ENCODE results near the gene KCNJ15. TPM values are rescaled to one million over a fixed set of nuclear protein-coding genes. Genes with fewer than 3 reads are reported as not detected.

KCNJ15 gene
- total RNA-seq, 1 donor: 10.1 TPM

DNA sequence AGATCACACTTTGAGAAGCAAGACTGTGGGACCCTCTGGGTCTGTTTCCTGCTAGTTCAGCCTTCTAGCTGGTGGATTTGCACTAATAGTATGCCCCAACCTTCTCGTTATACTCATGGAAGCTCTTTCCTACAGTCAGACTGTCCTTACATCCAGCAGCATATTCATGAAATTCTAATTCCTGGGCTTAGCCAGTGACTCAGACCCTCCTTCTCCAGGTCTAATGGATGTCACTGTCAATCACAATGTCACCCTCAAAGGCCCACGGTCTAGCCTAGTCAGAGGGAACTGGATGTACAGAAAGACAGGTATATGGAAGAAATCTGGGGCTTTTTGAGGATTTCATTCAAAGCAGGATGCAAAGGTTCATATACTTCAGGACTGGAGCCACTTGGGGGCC is 72.4 kb downstream of the KCNJ15 start:
- Histone ChIP-seq H3K4me1 (ENCODE audit: insufficient read depth, low read length) (peaks cover 47% of the 10 kb centered on the region), H3K27me3 (ENCODE audit: insufficient read depth, low read length) (no peaks in the 10 kb centered on the region), H3K36me3 (ENCODE audit: insufficient read depth, low read length) (no peaks in the 10 kb centered on the region), H4K20me1 (ENCODE audit: insufficient read depth, low read length) (no peaks in the 10 kb centered on the region), H3K9me3 (ENCODE audit: low read depth, low read length) (no peaks in the 10 kb centered on the region), H3K4me2 (ENCODE audit: insufficient read depth, low read length) (no peak overlapping the region), H3K79me2 (ENCODE audit: insufficient read depth, low read length) (no peaks in the 10 kb centered on the region), H3K4me3 (ENCODE audit: insufficient read depth, low read length) (no peak overlapping the region), H3K27ac (ENCODE audit: low read depth, low read length) (no peak overlapping the region), H2AFZ (ENCODE audit: low read length) (no peak overlapping the region)
- DNase-seq (ENCODE audit: insufficient read length, low spot score, missing footprints): no peak
- TF ChIP-seq, protein P1, sequence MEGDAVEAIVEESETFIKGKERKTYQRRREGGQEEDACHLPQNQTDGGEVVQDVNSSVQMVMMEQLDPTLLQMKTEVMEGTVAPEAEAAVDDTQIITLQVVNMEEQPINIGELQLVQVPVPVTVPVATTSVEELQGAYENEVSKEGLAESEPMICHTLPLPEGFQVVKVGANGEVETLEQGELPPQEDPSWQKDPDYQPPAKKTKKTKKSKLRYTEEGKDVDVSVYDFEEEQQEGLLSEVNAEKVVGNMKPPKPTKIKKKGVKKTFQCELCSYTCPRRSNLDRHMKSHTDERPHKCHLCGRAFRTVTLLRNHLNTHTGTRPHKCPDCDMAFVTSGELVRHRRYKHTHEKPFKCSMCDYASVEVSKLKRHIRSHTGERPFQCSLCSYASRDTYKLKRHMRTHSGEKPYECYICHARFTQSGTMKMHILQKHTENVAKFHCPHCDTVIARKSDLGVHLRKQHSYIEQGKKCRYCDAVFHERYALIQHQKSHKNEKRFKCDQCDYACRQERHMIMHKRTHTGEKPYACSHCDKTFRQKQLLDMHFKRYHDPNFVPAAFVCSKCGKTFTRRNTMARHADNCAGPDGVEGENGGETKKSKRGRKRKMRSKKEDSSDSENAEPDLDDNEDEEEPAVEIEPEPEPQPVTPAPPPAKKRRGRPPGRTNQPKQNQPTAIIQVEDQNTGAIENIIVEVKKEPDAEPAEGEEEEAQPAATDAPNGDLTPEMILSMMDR (IDR thresholded peaks at IDR 0.05; ENCODE audit: extremely low read depth, low read depth, low read length): no peak

DNA sequence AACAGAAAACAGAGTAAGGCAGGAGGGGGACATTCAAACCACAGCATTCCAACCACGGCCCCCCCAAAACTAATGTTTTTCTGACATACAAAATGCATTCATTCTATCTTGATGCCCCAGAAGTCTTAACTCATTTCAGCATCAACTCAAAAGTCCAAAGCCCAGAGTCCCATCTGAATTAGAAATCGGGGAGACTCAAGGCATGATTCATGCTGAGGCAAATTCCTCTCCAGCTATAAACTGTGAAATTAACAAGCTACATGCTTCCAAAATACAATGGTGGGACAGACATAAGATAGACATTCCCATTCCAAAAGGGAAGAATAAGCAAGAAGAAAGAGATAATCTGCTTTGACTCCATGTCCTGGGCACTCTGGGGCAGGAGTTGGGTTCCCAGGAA is 73.9 kb downstream of the KCNJ15 start:
- Histone ChIP-seq H3K79me2 (ENCODE audit: insufficient read depth, low read length) (no peaks in the 10 kb centered on the region), H3K9me3 (ENCODE audit: low read depth, low read length) (no peaks in the 10 kb centered on the region), H3K27me3 (ENCODE audit: insufficient read depth, low read length) (no peaks in the 10 kb centered on the region), H3K4me3 (ENCODE audit: insufficient read depth, low read length) (no peak overlapping the region), H3K27ac (ENCODE audit: low read depth, low read length) (peak overlapping the region; percentile 21), H3K4me1 (ENCODE audit: insufficient read depth, low read length) (peaks cover 34% of the 10 kb centered on the region), H3K36me3 (ENCODE audit: insufficient read depth, low read length) (no peaks in the 10 kb centered on the region), H2AFZ (ENCODE audit: low read length) (no peak overlapping the region), H3K4me2 (ENCODE audit: insufficient read depth, low read length) (no peak overlapping the region), H4K20me1 (ENCODE audit: insufficient read depth, low read length) (no peaks in the 10 kb centered on the region)
- DNase-seq (ENCODE audit: insufficient read length, low spot score, missing footprints): peak; percentile 79
- TF ChIP-seq, protein P1 (IDR thresholded peaks at IDR 0.05; ENCODE audit: extremely low read depth, low read depth, low read length): no peak

DNA sequence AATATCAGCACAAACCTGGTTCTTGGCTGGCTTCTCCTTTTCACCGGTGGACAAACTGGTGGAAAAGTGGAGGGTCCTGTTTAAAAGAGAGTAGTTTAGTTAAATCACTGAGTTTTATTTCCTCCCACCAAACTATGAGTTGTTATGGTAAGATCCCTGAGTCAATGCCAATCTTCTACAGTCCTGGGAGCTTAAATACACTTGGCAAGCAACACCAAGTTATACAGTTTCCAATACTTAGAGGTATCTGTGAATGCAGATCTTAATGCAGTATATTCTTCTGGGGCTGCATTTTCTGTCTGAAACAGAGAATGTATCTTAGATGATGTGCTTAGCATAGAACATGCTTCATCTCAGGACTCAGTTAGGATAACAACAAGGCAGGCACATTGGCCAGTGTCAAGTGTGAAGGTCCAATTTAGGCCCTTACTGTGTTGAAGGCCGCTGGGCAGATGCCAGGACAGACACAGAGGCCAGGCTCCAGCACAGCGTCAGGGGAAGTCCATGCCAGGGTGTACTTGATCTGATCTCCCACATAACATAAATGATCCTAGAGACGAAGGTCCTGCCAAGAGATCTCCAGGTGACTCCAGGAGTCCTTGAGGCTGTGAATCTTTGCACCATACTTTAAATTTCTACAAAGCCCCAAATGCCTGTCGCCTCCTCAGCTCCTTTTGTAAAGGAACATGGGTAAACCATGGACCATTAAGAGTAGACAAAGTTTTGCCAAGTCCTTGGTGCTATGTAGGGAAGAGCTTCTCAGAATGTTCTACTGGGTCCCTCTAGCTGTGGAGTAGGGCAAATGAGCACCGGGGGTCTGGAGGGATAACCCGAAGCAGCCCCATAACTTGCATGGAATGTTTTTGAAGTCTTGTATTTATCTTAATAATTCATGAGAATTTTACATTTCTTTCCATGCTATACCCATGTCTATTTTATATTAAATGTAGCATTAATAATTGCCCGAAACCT is 76.8 kb downstream of the KCNJ15 start:
- peaks cover 18% of the 10 kb centered on the region for H3K4me1 ChIP-seq (ENCODE audit: insufficient read depth, low read length)

DNA sequence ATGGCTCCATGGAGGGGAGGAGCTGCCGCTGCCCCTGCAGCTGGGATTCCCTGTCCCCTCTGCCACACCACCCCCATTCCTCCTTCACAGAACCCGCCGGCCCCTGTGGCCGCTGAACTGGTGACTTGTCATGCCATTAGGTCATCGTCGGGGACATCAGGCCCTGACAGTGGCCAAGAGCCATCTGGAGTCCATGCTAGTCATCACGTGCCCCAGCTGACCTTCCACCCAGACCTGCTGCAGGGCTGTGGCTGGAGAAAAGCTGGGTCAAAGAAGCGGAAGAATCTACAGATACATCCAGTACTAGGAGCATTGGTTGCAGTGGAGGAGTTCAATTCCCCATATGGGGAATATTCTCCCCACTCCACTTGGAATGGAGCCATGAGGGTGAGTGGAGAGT is 78.1 kb downstream of the KCNJ15 start:
- peak; percentile 59 for DNase-seq (ENCODE audit: insufficient read length, low spot score, missing footprints)
- Histone ChIP-seq H3K27ac (ENCODE audit: low read depth, low read length) (no peak overlapping the region), H3K36me3 (ENCODE audit: insufficient read depth, low read length) (no peaks in the 10 kb centered on the region), H2AFZ (ENCODE audit: low read length) (no peak overlapping the region), H3K4me1 (ENCODE audit: insufficient read depth, low read length) (peaks cover 18% of the 10 kb centered on the region), H3K4me3 (ENCODE audit: insufficient read depth, low read length) (no peak overlapping the region), H3K4me2 (ENCODE audit: insufficient read depth, low read length) (no peak overlapping the region), H4K20me1 (ENCODE audit: insufficient read depth, low read length) (no peaks in the 10 kb centered on the region), H3K9me3 (ENCODE audit: low read depth, low read length) (no peaks in the 10 kb centered on the region), H3K79me2 (ENCODE audit: insufficient read depth, low read length) (no peaks in the 10 kb centered on the region), H3K27me3 (ENCODE audit: insufficient read depth, low read length) (no peaks in the 10 kb centered on the region)
- TF ChIP-seq, protein P1 (IDR thresholded peaks at IDR 0.05; ENCODE audit: extremely low read depth, low read depth, low read length): no peak

More for the DNA sequence above, 76.8 kb downstream of the KCNJ15 start:
- TF ChIP-seq, protein P1 (IDR thresholded peaks at IDR 0.05; ENCODE audit: extremely low read depth, low read depth, low read length): peak; percentile 48
- no peaks in the 10 kb centered on the region for H3K9me3 ChIP-seq (ENCODE audit: low read depth, low read length)
- no peaks in the 10 kb centered on the region for H3K36me3 ChIP-seq (ENCODE audit: insufficient read depth, low read length)
- no peaks in the 10 kb centered on the region for H4K20me1 ChIP-seq (ENCODE audit: insufficient read depth, low read length)
- DNase-seq (ENCODE audit: insufficient read length, low spot score, missing footprints): peak; percentile 69
- no peak overlapping the region for H3K4me2 ChIP-seq (ENCODE audit: insufficient read depth, low read length)
- H3K4me3 ChIP-seq (ENCODE audit: insufficient read depth, low read length): no peak overlapping the region
- no peaks in the 10 kb centered on the region for H3K27me3 ChIP-seq (ENCODE audit: insufficient read depth, low read length)
- H2AFZ ChIP-seq (ENCODE audit: low read length): no peak overlapping the region
- H3K27ac ChIP-seq (ENCODE audit: low read depth, low read length): peak overlapping the region; percentile 19
- H3K79me2 ChIP-seq (ENCODE audit: insufficient read depth, low read length): no peaks in the 10 kb centered on the region

Data from osteoblast (primary cell).